ENCODE measurements around the gene GPC3.
"Not testable (repeated sequence)": the region's sequence is repeated elsewhere in the genome, so short reads cannot be mapped to it uniquely, and the experiment has no call there.

Gene GPC3

GRCh38 chrX:133774807-133775206 lies 210.6 kb downstream of the GPC3 start:
- ChIA-PET POLR2A (no interaction called here), CTCF (interaction anchor here (1.0 kb wide), 1 partner anchor 15 kb away, joined by 3 read pairs; no protein-coding TSS in a partner anchor)
- TF ChIP-seq CTCF (IDR thresholded peaks at IDR 0.05; ENCODE audit: control extremely low read depth, extremely low read depth, low read depth, missing control alignments) = no peak
- no peak for DNase-seq (ENCODE audit: extremely low spot score)

- no peak for TF ChIP-seq CTCF (IDR thresholded peaks at IDR 0.05; ENCODE audit: control extremely low read depth, extremely low read depth, low read depth, missing control alignments)
- CTCF ChIA-PET = no interaction called here
- no peak for DNase-seq (ENCODE audit: extremely low spot score)
- POLR2A ChIA-PET = no interaction called here
These were observed 214.2 kb downstream of the GPC3 start for GRCh38 chrX:133771086-133771646.

GRCh38 chrX:133762976-133763548 lies 222.3 kb downstream of the GPC3 start:
- POLR2A ChIA-PET; DNase-seq (ENCODE audit: extremely low spot score); CTCF ChIA-PET: not testable (repeated sequence)

- no peak for TF ChIP-seq CTCF (IDR thresholded peaks at IDR 0.05; ENCODE audit: control extremely low read depth, extremely low read depth, low read depth, missing control alignments)
- no peak for DNase-seq (ENCODE audit: extremely low spot score)
- ChIA-PET POLR2A (no interaction called here), CTCF (no interaction called here)
These were observed 230.7 kb downstream of the GPC3 start for GRCh38 chrX:133754657-133755056.

GRCh38 chrX:133749951-133750350 lies 235.4 kb downstream of the GPC3 start:
- POLR2A ChIA-PET = no interaction called here
- TF ChIP-seq CTCF (IDR thresholded peaks at IDR 0.05; ENCODE audit: control extremely low read depth, extremely low read depth, low read depth, missing control alignments) = no peak
- DNase-seq (ENCODE audit: extremely low spot score) = no peak
- CTCF ChIA-PET = no interaction called here

- TF ChIP-seq CTCF (IDR thresholded peaks at IDR 0.05; ENCODE audit: control extremely low read depth, extremely low read depth, low read depth, missing control alignments) = no peak
- DNase-seq (ENCODE audit: extremely low spot score) = no peak
- POLR2A ChIA-PET = no interaction called here
- CTCF ChIA-PET = no interaction called here
These were observed 236.0 kb downstream of the GPC3 start for GRCh38 chrX:133749370-133749769.

GRCh38 chrX:133747196-133747595 lies 238.2 kb downstream of the GPC3 start:
- no peak for DNase-seq (ENCODE audit: extremely low spot score)
- POLR2A ChIA-PET = no interaction called here
- no peak for TF ChIP-seq CTCF (IDR thresholded peaks at IDR 0.05; ENCODE audit: control extremely low read depth, extremely low read depth, low read depth, missing control alignments)
- CTCF ChIA-PET = no interaction called here
